ENCODE data around the gene PMM1. TPM values are rescaled to one million over a fixed set of nuclear protein-coding genes. Genes with fewer than 3 reads are reported as not detected.

The PMM1 gene
- polyA plus RNA-seq, 1 experiment, result 60.7 TPM

GRCh38 chr22:41567512-41567768, 22.2 kb downstream of the PMM1 start:
- H3K27ac ChIP-seq (ENCODE audit: low read depth, low read length), result no peak overlapping the region
- no peaks in the 10 kb centered on the region; the same call in 1 of the 2 replicates for H3K9me3 ChIP-seq (ENCODE audit: control insufficient read depth, insufficient read depth, low read length)
- H3K4me3 ChIP-seq (ENCODE audit: low read depth, low read length), result no peak overlapping the region
- no peak for TF ChIP-seq CTCF (IDR thresholded peaks at IDR 0.05; ENCODE audit: low read depth, low read length)
- CTCF ChIA-PET, result interaction anchor here (1.0 kb wide), 1 partner anchor 9 kb away, joined by 3 read pairs; no protein-coding TSS in a partner anchor
- no peaks in the 10 kb centered on the region for H3K27me3 ChIP-seq (ENCODE audit: control insufficient read depth, insufficient read depth, low read length)
- DNase-seq (ENCODE audit: low read depth, low spot score), result no peak
- POLR2A ChIA-PET, result interaction anchor here (1.1 kb wide), 2 partner anchors 10 to 24 kb away, joined by 3 to 6 read pairs; partner anchors contain the start of gene POLR3H

GRCh38 chr22:41565403-41566054, 24.1 kb downstream of the PMM1 start:
- POLR2A ChIA-PET, result interaction anchor here (0.8 to 2.7 kb wide), 4 partner anchors 8 to 183 kb away, joined by 4 to 15 read pairs (median 9); partner anchors contain the start of genes PMM1 and TEF

GRCh38 chr22:41564563-41564962, 25.1 kb downstream of the PMM1 start:
- no peak for TF ChIP-seq CTCF (IDR thresholded peaks at IDR 0.05; ENCODE audit: low read depth, low read length)
- DNase-seq (ENCODE audit: low read depth, low spot score), result no peak
- no peaks in the 10 kb centered on the region for H3K9me3 ChIP-seq (ENCODE audit: control insufficient read depth, insufficient read depth, low read length)
- POLR2A ChIA-PET, result interaction anchor here (2.7 kb wide), 1 partner anchor 25 kb away, joined by 12 read pairs; the partner anchor contains the start of gene PMM1
- no peaks in the 10 kb centered on the region for H3K27me3 ChIP-seq (ENCODE audit: control insufficient read depth, insufficient read depth, low read length)
- H3K4me3 ChIP-seq (ENCODE audit: low read depth, low read length), result no peak overlapping the region
- peak overlapping the region; percentile 94 for H3K27ac ChIP-seq (ENCODE audit: low read depth, low read length)
- CTCF ChIA-PET, result no interaction called here

More at GRCh38 chr22:41565403-41566054, 24.1 kb downstream of the PMM1 start:
- Histone ChIP-seq H3K27ac (ENCODE audit: low read depth, low read length) (peak overlapping the region; percentile 94), H3K27me3 (ENCODE audit: control insufficient read depth, insufficient read depth, low read length) (no peaks in the 10 kb centered on the region), H3K4me3 (ENCODE audit: low read depth, low read length) (no peak overlapping the region), H3K9me3 (ENCODE audit: control insufficient read depth, insufficient read depth, low read length) (no peaks in the 10 kb centered on the region)
- peak; percentile 56 for DNase-seq (ENCODE audit: low read depth, low spot score)
- no peak for TF ChIP-seq CTCF (IDR thresholded peaks at IDR 0.05; ENCODE audit: low read depth, low read length)
- CTCF ChIA-PET, result interaction anchor here (0.7 to 1.9 kb wide), 2 partner anchors 22 to 48 kb away, joined by 3 to 4 read pairs; partner anchors contain the start of gene POLR3H

GRCh38 chr22:41563051-41563711, 26.5 kb downstream of the PMM1 start:
- Histone ChIP-seq H3K27me3 (ENCODE audit: control insufficient read depth, insufficient read depth, low read length) (no peaks in the 10 kb centered on the region), H3K4me3 (ENCODE audit: low read depth, low read length) (peak overlapping the region; percentile 84), H3K9me3 (ENCODE audit: control insufficient read depth, insufficient read depth, low read length) (no peaks in the 10 kb centered on the region), H3K27ac (ENCODE audit: low read depth, low read length) (peak overlapping the region; percentile 78)
- DNase-seq (ENCODE audit: low read depth, low spot score), result no peak
- POLR2A ChIA-PET, result interaction anchor here (0.6 to 1.2 kb wide), 2 partner anchors 11 to 27 kb away, joined by 6 to 9 read pairs; partner anchors contain the start of gene PMM1
- TF ChIP-seq CTCF (IDR thresholded peaks at IDR 0.05; ENCODE audit: low read depth, low read length), result no peak
- CTCF ChIA-PET, result interaction anchor here (0.8 to 1.5 kb wide), 4 partner anchors 10 to 159 kb away, joined by 3 to 4 read pairs (median 4); no protein-coding TSS in a partner anchor

GRCh38 chr22:41562461-41562860, 27.2 kb downstream of the PMM1 start:
- POLR2A ChIA-PET, result interaction anchor here (1.2 kb wide), 1 partner anchor 27 kb away, joined by 9 read pairs; the partner anchor contains the start of gene PMM1
- Histone ChIP-seq H3K9me3 (ENCODE audit: control insufficient read depth, insufficient read depth, low read length) (no peaks in the 10 kb centered on the region), H3K4me3 (ENCODE audit: low read depth, low read length) (peak overlapping the region; percentile 84), H3K27me3 (ENCODE audit: control insufficient read depth, insufficient read depth, low read length) (no peaks in the 10 kb centered on the region), H3K27ac (ENCODE audit: low read depth, low read length) (peak overlapping the region; percentile 78)
- CTCF ChIA-PET, result interaction anchor here (1.2 to 1.5 kb wide), 3 partner anchors 9 to 35 kb away, joined by 3 to 4 read pairs (median 4); no protein-coding TSS in a partner anchor
- no peak for DNase-seq (ENCODE audit: low read depth, low spot score)
- no peak for TF ChIP-seq CTCF (IDR thresholded peaks at IDR 0.05; ENCODE audit: low read depth, low read length)

All from AG04450 (cell line).